Ramos (cell line): Measurements from ENCODE around the gene STMN3.

Experiments
- in situ Hi-C: fragments of 300-500 bp; cut with MboI; formaldehyde crosslinking; loops from one replicate; pipeline ENCODE4 v1.14.3; 2022; ENCODE audit warnings: low sequenced_read_pairs; ENCODE audit not compliant: unreplicated experiment

Gene STMN3

GRCh38 chr20:63653041-63653973 lies at the start of gene STMN3:
STMN3 (minus strand) TSS chr20:63653424; CDS start chr20:63653345, 79 bp downstream.
- in situ Hi-C loops, result no loop called here

DNA sequence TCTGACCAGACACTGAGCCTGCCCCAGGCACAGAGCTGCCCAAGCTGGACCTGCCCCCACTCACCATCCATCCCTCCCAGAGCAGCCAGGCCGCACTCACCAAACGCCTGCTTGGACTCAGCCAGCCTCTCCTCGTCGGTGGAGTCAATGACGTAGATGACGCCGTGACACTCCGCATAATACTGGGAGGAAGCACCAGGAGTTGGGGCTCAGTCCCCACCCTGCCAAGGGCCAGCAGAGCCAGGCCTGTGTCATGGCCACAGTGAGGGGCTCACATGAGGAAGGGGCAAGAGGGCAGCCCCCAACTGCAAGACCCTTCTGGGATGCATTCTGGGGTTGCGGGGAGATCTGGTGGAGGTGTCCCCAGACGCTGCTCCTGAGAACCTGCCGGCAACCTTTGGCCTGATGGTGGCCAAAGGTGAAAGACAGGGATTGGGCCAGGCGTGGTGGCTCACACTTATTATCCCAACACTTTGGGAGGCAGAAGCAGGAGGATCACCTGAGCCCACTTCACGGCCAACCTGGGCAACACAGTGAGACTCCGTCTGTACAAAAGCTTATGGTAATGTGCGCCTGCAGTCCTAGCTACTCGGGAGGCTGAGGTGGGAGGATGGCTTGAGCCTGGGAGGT lies 48.9 kb upstream of the STMN3 start:
- in situ Hi-C loops, result loop anchor here (10.0 kb wide), 1 partner anchor 153 kb away; no protein-coding TSS in a partner anchor

- in situ Hi-C loops, result loop anchor here (10.0 kb wide), 1 partner anchor 153 kb away; no protein-coding TSS in a partner anchor
Measured at GRCh38 chr20:63701329-63702035, 48.3 kb upstream of the STMN3 start.

- in situ Hi-C loops, result loop anchor here (10.0 kb wide), 1 partner anchor 154 kb away; no protein-coding TSS in a partner anchor
Measured at GRCh38 chr20:63701051-63701328, 47.8 kb upstream of the STMN3 start.

DNA sequence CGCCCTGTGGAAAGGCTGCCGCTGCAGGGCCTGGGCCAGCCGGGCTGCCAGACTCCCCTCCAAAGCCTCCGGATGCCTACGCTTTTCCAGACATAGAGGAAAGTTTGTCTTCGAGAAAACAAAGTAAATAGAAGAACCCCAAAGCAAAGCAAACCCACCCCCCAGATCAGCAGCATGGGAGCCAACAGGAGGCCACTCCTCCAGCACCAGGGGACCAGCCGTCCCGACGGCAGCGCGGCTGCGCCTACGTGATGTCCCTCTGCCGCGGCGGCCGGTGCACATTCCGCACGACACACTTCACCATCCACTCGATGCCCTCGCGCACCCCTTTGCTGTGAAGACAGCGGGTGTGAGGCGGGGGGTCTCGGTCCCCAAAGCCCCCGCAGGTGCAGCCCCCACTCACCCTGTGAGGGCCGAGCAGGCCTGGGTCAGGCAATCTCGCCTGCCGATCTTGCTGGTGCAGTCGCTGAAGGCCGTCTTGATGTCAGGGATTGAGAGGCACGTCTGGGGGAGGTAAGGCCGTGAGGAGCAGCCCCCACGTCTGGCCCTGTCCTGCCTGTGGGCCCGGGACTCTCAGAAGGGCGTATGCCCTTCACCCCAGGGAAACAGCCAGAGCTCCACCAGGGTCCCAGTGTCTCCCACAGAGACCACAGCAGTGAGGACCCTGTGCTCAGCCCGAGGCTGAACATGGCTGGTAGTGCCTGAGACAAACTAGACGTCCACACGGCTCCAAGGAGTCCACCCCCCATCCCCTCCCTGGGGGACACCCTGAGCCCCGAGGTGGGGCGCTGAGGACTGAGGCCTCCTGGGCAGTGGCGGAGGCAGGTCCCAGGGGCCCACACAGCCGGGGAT lies 47.2 kb upstream of the STMN3 start:
- in situ Hi-C loops, result loop anchor here (10.0 kb wide), 1 partner anchor 154 kb away; no protein-coding TSS in a partner anchor

- in situ Hi-C loops, result loop anchor here (10.0 kb wide), 1 partner anchor 155 kb away; no protein-coding TSS in a partner anchor
Measured at GRCh38 chr20:63699466-63700198, 46.4 kb upstream of the STMN3 start.

DNA sequence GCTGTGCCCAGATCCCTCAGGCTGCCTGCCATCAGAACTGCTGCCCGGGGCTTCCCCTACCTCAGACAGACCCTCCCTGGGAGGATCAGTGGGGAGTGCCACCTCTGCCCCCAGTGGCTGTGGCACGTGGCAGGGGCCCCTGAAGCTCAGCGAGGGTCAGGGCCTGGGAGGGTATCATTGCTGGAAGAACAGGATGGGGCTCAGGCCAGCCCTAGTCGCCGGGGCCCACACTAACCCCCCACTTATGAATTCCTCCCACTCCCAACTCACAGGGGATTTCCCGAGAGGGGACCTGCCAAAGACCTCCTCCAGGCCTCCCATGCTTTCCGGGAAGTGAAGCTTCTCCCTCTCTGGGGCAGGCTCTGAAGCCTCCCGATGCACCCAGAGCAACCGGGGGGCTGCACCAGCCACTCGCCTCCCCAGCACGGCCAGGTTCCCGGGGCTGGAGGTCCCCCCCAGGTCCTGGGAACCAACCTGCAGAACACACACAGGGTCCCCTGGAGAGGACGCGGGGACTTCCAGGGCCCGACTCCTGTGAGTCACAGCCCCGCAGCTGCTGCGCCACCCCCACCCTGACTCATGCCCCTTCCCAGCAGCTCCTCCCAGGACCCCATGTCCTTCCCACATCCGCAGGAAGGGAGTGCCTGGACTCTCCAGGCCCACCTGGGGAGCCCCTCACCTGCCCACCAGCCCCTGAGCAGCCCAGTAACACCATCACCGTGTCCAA lies 45.7 kb upstream of the STMN3 start:
- in situ Hi-C loops, result no loop called here

DNA sequence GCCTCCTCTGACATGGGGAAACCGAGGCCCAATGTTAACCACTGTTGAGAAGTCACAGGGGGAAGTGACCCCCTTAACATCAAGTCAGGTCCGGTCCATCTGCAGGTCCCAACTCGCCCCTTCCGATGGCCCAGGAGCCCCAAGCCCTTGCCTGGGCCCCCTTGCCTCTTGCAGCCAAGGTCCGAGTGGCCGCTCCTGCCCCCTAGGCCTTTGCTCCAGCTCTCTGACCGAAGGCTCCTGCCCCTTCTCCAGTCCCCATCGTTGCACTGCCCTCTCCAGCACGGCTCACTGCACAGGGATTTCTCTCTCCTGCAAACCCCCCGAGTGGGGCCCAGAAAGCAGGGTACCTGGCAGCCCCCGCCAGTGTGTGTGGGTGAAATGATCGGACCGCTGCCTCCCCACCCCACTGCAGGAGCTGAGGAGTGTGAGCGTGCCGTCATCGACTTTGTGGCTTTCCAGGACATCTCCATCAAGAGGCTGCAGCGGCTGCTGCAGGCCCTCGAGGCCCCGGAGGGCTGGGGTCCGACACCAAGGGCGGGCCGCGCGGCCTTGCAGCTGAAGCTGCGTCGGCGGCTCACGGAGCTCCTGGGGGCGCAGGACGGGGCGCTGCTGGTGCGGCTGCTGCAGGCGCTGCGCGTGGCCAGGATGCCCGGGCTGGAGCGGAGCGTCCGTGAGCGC lies 44.8 kb upstream of the STMN3 start:
- in situ Hi-C loops, result no loop called here

DNA sequence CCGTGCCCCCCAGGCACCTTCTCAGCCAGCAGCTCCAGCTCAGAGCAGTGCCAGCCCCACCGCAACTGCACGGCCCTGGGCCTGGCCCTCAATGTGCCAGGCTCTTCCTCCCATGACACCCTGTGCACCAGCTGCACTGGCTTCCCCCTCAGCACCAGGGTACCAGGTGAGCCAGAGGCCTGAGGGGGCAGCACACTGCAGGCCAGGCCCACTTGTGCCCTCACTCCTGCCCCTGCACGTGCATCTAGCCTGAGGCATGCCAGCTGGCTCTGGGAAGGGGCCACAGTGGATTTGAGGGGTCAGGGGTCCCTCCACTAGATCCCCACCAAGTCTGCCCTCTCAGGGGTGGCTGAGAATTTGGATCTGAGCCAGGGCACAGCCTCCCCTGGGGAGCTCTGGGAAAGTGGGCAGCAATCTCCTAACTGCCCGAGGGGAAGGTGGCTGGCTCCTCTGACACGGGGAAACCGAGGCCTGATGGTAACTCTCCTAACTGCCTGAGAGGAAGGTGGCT lies 44.2 kb upstream of the STMN3 start:
- in situ Hi-C loops, result no loop called here

DNA sequence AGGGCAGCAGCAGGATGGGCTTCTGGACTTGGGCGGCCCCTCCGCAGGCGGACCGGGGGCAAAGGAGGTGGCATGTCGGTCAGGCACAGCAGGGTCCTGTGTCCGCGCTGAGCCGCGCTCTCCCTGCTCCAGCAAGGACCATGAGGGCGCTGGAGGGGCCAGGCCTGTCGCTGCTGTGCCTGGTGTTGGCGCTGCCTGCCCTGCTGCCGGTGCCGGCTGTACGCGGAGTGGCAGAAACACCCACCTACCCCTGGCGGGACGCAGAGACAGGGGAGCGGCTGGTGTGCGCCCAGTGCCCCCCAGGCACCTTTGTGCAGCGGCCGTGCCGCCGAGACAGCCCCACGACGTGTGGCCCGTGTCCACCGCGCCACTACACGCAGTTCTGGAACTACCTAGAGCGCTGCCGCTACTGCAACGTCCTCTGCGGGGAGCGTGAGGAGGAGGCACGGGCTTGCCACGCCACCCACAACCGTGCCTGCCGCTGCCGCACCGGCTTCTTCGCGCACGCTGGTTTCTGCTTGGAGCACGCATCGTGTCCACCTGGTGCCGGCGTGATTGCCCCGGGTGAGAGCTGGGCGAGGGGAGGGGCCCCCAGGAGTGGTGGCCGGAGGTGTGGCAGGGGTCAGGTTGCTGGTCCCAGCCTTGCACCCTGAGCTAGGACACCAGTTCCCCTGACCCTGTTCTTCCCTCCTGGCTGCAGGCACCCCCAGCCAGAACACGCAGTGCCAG lies 43.6 kb upstream of the STMN3 start, which contains the start of gene TNFRSF6B:
Gene TNFRSF6B (plus strand): TSS at position 25 of the 729 bp plus-strand sequence. CDS start 116 bp downstream, at position 141.
- in situ Hi-C loops, result no loop called here

DNA sequence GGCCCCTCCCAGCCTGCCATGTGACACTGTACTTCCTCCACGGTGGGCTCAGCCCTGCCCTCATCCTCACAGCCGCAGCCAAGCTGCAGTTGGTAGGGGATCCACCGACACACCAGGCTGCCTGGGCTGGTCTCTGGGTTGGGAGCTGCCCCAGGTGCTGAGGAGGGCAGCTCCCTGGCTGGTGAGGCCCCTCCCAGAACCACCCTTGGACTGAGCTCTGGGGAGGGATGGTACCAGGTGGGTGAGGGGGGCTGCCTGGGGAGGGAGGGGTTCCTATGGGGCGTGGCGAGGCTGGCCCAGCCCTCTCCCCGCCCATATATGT lies 43.0 kb upstream of the STMN3 start:
- in situ Hi-C loops, result no loop called here

- in situ Hi-C loops, result no loop called here
Measured at GRCh38 chr20:63695424-63696305, 42.4 kb upstream of the STMN3 start.

GRCh38 chr20:63694584-63695423 lies 41.6 kb upstream of the STMN3 start:
- in situ Hi-C loops, result no loop called here

DNA sequence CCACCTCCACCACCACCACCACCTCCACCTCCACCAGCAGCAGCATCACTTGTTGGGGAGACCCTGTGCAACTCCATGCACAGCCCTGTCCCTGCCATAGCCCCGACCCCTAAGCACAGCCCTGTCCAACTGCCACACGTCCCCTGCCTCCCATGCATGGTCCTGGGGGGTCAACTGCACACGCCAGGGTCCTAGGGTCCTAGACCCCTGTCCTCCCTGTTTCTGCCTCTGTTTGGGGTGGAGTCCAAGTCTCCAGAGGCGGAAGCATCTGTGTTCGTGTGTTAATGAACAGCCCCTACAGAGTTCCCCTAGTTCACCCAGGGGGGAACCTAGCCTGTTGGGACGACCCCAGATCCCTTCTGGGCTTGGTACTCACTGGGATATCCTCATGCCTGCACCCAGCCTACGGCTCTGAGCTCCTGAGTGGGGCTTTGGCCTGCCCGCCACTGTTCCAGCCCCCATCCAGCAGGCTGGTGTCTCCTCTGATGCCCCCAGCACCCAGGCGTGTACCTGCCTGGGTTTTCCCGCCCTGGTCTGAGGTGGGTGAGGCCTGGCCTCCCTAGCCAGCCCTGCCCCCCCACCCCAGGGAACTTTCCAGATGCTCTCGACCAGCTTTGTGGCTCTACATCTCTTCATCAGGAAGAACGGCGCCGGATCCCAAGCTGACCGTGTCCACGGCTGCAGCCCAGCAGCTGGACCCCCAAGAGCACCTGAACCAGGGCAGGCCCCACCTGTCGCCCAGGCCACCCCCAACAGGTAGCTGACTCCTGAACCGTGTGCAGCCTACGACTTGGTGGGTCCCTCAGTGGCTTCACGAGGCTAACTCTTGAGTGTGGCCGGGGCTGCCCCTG lies 40.7 kb upstream of the STMN3 start:
- in situ Hi-C loops, result no loop called here
